NOMO-1 treated with dmso at 0.1 percent for 144 hours (cell line): ENCODE measurements around the gene SUMO3.

ENCODE experiments used
- DNase-seq: peaks from one replicate; lab custom pipeline; 2025; ENCODE audit not compliant: unreplicated experiment; lab: John Stamatoyannopoulos, UW

SUMO3 gene

DNA sequence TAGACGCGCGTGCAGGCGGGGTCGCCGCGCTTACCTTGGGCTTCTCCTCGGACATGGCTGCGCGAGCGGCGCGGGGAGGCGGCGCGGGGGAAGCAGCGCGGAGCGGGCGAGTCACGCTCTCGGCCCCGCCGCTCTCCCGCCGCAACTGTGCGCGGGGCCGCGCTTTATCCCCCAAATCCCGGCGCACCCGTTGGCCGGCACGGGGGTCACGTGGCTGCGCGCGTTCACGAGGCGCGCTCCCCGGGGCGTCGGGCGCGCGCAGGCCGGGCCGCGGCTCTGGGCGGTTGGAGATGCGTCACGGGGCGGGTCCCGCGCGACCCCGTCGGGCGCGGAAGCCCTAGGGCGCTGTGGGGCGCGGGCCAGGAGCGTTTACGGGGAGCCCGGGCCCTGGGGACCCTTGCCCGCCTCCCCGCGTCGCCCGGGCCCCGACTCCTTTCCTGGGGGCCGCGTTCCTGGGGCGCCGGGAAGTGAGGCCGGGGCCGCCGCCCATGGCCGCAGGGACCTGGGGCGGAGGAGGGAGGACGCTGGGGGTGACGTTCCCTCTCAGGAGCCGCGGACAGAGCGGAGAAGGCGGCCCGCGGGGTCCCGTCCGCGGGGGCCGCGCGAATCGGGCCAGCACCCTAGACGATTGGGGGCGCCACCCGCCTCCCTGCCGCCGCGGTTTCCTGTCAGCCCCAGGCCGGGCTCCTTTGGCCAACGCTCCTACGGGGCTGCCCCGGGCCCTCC is at the start of gene SUMO3:
SUMO3 (minus strand) TSS at position 149 of the 726 bp plus-strand sequence; CDS start at position 55, 94 bp downstream.
- DNase-seq, result peak; percentile 57

DNA sequence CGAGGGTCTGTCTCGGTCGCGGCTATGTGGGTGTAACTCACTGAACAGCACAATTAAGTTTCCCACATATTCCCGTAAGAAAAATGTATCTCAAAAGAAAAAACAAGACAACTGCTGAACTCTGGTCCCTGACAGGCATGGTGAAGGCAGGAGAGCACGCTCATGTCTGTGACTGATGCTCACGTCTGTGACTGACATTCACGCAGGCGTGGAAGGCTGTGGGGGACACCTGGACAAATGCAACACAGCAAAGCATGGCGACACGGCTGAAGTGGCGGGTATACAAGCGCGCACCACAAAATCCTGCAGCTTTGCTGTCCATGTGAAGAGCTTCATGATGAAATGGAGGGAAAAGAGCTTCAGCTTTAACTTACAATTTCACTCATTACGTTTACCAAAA is 49.6 kb upstream of the SUMO3 start:
- no peak for DNase-seq

DNA sequence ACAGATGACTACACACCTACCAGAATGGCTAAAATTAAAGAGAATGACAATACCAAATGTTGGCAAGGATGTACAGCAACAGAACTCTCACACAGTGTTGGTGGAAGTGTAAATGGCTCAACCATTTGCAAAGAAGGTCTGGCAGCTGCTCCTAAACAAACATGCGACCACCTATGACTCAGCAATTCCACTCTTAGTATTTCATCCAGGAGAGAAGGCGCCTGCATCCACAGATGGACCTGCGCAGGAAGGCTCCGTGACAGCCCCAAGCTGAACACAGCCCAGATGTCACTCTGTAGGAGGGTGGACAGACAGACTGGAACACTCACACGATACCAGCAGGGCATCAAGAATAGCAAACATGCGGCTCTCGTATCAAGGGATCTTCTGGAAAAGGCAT is 48.9 kb upstream of the SUMO3 start:
- no peak for DNase-seq

DNA sequence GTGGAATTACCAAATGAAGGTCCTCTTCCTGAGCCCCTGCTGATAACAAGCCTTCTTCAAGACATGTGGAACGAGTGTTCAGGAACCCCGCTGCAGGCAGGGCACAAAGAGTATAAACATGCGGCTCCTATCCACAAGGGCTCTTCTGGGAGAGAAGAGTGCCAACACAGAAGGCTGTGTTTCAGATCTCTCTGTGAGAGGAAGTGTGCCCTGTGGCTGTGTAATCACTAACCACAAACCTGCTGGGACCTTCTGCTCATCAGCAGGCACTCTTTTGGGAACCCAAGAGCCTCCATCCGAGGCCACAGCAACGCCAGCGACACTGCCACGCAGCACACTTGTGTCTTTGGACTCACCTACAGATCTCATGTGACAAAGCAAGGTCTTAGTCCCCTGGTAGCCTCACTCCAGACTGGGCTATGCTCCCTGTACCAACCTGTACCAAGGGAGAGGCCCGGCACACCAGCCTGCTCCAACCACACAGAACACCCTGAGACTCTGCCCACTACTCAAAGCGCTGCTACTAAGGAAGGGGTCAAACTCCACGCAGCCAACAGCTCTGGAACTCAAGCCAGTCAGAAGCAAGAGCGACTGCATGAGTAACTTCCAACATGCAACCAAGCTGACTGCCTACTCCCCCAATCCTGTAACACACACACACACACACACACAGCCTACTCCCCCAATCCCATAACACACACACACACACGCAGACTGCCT is 47.9 kb upstream of the SUMO3 start:
- DNase-seq, result peak; percentile 59

DNA sequence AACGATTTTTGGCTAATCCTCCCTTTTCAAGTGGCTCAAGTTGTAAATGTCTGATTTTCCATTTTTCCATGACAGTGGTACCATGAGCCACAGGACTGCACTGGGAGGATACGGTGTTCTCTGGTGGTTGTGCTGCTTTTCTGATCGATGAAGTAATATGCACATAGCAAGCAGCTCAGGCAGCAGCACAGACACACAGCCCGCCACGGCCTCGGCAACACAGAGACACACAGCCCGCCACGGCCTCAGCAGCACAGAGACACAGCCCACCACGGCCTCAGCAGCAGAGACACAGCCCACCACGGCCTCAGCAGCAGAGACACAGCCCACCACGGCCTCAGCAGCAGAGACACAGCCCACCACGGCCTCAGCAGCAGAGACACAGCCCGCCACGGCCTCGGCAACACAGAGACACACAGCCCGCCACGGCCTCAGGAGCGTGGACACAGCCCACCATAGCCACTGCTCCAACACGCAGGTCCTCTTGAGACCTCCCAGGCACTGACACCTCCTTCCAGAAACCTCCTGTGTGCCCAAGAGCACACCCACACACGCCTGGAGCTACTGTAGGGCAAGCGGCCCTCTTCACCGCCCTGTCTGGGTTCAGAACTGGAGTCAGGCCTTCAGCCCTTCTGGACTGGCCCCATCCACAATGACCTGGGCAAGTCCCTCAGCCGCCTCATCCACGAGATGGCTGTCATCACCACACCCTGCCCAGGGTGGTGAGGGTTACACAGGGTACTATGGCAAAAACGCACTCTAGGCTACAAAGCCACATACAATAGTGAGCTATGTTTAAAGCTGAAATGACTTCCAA is 45.2 kb upstream of the SUMO3 start:
- no peak for DNase-seq

DNA sequence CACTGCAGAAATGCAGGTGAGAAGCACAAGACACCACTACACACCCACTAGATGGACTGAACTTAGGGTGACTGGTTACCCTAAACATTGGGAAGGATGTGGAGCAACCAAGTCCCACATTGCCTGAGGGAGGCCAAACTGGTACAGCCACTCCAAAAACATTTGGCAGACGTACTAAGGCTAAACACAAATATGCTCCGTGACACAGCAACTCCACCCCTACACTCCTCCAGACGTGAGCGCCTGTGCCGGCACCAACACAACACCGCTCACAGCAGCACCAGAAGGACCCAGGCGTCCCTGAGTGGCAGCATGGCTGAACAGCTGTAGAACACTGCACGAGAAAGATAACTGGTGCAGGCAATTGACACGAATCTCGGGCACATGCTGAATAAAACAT is 40.9 kb upstream of the SUMO3 start:
- DNase-seq, result no peak

DNA sequence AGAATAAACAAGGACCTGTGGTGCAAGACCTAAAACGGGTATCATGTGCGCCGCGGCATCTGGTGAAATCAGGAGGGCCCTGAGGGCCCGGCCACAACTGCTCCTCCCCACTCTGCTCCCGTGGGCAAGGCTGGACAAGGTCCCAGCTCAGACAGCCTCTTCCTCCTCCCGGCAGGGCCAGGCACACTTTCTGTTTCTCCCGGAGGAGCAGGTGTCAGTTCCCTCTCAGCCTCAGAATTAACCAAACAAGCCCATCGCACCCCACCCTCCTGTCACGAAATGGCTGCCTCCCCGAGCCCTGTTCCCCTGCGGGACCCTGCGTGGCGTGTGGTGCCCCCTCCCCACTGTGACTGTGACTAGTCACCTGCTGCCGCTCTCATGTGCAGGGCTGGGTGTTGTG is 40.4 kb upstream of the SUMO3 start:
- DNase-seq, result no peak

DNA sequence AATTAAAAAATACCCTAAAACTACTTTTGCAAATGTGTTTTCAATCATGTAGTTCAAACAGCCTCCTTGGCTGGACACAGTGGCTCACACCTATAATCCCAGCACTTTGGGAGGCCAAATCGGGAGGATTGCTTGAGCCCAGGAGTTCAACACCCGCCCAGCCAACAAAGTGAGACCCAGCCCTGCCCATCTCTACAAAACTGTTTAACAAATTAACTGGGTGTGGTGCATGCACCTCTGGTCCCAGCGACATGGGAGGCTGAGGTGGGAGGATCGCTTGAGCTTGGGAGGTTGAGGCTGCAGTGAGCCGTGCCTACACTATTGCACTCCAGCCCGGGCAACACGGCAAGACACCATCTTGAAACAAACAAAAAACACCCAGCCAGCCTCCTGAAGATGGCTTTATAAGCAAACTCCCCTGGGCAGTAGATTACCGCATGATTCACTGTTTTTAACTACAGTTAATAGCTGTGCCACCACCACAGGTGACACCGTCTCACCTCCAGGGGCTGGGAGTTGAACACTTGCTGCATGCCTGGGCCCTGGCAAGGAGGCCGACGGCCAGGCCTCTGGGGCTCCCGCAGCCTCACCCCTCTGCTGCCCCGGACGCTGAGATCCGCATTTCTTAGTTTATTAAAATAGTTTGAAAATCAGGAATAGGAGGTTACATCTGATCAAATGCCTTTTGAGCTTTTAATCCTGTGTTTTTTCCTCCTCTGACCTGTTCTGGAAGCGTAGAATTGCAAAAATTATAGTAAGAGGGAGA is 39.4 kb upstream of the SUMO3 start:
- DNase-seq, result no peak

DNA sequence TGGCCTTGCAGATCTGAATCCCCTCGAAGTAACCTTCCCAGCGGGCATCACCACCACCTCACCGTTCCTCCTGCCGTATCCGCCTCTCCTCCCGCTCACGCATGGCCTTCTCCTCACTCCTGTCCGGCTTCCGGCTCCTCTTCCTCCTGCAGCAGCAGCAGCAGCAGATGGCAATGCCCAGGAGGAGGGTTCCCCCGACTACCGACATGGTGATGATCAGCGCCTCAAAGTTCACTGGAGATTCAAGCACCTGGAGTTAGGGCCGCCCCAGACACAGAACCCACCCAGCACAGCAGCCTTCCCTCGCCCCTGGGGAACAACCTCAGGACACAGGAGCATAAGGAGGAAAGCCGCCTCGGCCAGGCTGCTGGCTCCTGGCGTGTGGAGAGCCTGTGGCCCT is 38.3 kb upstream of the SUMO3 start:
- DNase-seq, result no peak

DNA sequence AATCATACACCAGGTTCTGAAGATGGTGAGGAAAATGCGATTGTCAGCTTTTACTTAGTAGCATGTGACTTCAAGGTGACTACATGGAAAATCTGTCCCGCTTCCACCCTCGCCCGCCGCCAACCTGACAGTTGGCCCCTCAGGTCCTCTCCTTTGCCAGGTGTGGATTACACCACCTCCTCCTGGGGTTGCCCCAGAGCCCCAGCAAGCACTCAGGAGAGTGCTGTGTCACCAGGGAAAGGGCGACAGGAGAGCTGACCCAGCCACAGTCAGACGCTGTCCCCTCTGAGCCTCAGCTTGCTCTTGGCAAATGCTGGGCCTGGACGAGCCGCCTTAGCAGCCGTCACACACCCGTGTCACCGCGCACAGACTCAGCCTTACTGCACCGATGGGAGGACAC is 37.7 kb upstream of the SUMO3 start:
- DNase-seq, result no peak

DNA sequence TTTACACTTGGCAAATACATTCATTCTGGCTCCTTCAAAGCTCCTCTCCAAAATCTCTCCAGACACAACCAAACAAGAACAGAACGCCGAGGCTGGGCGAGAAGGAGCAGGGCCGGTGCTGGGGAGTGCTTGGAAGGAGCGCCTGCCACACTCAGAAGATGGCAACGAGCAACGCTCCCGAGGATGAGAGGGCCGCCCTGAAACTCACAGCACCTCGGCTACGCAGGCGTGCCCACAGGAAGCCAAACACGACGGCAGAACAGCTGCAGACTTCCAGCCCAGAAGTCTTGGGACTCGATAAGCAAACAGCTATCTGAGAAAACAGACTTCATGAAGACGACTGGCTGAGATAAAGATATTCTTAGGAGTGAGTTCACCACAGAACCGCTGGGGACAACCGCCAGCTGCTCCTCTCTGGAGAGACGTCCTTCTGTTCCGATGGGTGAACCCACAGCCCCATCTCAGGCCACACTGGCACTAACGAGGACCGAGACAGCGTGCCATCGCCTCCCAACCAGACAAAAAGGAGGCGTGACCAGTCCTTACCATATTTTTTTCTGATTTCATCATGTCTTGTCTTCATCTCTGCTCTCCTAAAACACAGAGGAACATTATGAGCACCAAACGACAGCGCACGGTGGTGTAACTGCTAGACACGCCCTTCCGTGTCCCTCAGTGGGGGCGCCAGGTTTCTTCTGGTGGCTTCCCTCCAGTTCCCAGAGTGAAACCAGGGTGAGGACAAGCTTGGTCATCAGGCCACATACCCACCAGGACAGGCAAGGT is 37.0 kb upstream of the SUMO3 start:
- no peak for DNase-seq

DNA sequence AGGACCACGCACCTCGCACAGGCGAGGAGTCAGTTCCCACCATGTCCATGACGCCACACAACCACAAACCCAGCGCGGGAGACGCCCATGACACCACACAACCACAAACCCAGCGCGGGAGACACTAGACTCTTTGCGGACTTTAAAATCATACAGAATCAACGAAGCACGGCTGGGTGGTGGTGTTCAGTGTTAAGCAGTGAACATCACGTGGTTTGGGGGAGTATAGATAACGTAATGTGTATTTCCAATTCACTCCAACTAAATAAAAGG is 36.5 kb upstream of the SUMO3 start:
- no peak for DNase-seq

DNA sequence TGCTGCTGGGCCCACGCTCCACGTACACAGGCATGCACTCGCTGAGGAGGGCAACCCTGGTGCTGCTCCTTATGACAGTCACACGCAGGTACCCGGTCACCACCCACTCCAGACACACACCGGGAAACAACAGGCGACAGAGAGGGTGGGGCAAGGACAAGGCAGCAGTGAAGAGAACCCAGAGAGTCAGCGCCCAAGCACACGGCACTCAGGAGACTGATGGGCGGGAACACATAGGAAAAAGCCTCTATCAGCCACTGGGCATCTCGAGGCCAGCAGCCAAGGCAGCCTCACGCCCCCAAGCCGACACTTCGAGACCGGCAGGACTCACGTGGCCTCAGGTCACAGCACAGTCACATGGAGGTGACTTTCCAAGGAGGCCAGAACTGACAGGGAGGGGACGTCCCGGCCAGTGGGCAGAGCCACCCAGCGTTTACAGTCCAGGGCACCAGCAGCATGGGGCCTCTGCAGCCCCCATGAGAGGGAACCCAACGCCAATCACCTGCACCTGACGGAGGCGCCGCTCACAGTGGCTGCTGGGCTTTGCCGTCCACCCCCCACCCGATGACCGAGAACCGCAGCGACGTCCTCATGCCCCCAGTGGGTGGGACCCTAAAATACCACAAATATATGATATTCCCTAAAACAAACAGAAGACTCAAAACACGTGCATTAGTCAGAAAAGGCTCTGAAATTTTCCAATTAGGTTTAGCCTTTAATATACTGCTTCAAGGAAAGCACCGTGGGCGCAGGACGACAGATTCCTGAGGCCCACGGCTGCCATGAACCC is 35.9 kb upstream of the SUMO3 start:
- DNase-seq, result no peak

DNA sequence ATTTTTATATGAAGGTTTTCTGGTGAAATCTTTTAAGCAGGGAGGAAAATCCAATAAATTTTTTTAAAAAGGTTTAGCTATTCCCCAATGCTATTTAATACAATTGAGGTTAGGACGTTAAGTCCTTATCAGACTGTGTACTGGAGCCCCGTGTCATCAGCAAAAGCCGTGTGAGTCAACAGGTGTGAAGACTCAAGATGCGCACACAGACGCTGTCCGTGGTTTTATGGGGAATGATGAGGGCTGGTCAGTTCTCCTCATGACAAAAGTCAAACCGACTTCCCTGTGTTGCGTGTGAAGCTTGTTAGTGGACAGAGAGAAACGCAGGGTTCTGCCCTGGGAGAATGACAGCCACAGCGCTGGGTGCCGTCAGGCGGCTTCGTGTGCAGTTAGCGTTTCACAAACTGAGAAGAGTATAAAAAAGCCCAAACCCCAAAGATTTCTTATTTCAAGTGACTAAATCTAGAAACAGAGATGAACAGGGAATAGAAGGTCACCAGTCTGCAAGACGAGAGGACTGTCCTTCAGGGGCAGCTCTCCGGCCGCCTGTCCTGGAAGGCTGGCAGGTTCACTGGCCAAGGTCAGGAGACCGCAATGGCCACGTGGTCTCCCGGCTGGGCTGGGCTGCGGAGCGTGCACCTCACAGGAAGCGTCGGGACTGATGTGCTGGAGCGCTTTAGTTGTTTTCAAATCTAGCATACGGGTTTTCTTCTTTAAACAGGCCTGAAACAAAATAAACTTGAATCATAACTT is 33.2 kb upstream of the SUMO3 start:
- DNase-seq, result no peak

DNA sequence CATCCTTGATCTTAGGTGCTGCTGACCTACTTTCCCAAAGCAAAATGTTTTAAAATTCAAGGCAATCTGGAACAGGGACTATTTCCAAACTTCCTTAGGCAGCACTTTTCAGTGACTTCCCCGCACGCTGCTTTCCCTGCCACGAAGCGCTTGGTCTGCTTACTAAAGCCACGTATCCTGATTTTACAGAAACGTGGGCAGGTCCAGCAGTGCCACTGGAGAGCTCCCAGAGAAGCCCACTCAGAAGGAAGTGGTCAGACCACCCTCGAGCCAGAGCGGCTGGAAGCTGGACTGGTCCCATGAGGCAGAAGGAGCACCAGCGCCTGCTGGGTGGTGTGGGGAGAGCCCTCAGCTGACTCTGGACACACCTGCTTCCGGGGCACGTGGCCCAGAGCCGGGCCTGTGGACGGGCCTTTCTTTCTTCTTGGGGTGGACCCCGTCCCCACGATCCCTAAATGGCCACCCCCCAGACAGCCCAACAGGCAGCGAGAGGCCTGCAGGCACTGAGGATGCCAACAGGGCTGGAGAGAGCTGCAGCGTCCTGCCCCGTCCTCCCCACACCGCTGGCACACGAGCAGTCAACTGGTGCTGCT is 32.4 kb upstream of the SUMO3 start:
- DNase-seq, result no peak

DNA sequence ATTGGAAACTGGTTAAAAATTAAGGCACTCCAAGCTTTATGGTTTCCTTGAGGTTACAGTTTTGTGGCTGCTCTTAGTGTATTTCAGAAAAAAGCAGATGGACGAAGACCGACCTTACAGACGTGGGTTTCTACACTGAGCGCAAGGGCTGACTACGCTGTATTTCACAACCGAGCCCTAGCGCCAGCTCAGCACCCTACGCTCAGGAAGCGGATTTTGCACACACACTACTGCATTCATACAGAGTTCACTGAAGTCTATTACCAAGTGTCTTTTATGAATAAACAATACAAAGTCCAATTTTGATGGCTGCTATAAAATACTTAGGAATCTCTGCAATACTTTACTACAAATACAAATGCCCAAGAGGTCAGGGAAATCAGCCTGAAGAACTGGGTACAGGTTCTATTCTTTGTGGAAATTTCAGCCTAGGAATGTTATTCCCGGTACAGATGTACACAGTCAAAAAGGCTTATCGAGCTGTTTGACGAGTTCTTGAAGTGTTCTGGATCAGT is 31.8 kb upstream of the SUMO3 start:
- peak; percentile 31 for DNase-seq

DNA sequence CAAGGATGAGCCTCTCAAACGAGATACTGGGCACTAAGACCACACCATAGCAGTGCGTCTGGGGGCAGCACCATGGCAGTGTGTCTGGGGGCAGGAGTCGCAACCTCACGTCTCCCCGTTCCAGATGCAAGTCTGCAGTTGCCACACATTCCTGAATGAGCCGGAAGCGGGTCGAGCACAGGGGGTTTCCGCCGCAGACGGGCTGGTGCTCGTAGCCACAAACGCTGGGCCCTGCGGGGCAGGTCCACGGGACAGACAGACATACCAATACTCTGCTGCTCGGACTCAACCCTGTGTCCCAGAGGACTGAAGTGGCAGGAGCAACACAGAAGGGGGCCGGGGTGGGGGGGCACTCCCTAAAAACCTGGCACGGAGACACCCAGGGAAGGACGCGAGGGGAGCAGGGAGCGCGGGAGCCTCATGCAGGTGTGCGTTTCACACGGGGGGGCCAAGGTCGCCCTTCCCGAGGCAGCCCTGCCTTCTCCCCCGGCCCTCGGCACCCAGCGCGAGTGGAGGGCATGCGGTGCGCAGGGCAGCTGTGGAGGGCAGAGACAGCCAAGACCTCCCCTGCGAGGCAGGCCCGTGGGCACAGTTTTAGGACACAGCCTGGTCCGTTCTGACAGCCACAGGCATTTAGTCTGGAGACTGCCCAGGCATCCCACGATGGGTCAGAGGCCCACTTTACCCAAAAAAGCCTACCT is 31.1 kb upstream of the SUMO3 start:
- no peak for DNase-seq
